ENCODE results near the gene CFD.
"Not testable (repeated sequence)": the region's sequence is repeated elsewhere in the genome, so short reads cannot be mapped to it uniquely, and the experiment has no call there.

Gene CFD

GRCh38 chr19:873561-874041 lies 14.1 kb downstream of the CFD start:
- DNase-seq, result no peak

DNA sequence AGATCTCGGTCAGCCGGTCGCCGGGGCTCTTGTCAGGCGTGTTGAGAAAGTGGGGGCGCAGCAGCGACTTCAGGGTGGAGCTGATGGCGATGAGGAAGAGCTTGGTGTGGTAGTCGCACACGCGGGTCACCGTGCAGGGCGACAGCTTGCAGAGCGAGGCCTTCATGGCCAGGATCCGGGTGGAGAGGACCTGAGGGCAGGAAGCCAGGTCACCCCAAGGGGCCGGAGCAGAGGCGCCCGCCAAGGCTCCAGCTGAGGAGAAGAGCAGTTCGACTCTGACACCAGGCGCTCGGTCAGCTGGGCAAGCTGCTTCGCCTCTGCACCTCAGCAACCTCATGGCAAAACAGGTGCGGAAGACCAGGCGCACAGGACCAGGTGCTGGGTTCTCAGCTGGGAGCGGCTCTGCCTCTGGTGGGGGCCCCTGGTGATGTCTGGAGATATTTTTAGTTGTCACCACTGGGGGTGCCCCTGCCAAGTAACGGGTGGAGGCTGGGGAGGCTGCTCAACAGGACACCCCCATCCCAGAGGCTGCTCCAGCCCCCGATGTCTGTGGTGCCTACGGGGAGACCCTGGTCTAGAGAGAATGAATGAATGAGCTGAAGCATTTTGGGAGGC lies 15.9 kb downstream of the CFD start:
- no peak for DNase-seq

- DNase-seq, result no peak
These were observed 16.6 kb downstream of the CFD start for GRCh38 chr19:876089-876488.

DNA sequence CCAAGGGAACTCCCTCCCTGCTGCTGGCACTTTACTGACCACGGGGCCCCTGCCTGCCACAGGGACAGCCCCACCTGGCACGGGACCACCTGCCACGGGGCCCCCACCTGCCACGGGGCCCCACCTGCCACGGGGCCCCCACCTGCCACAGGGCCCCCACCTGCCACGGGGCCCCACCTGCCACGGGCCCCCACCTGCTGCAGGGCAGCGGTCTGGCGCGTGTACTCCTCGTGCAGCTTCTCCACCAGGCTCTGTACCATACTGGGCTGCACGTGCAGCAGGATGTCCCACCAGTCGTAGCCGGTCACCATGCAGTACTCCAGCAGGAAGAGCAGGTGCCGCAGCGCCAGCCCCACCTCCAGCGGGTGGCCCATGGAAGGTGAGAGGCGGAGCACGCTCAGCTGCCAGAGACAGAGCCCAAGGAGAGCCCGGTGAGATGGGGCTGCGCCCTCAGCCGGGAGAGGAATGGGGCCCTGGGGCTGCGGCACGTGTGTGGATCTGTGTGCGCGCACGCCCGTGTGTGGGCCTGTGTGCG lies 17.4 kb downstream of the CFD start:
- no peak for DNase-seq

DNA sequence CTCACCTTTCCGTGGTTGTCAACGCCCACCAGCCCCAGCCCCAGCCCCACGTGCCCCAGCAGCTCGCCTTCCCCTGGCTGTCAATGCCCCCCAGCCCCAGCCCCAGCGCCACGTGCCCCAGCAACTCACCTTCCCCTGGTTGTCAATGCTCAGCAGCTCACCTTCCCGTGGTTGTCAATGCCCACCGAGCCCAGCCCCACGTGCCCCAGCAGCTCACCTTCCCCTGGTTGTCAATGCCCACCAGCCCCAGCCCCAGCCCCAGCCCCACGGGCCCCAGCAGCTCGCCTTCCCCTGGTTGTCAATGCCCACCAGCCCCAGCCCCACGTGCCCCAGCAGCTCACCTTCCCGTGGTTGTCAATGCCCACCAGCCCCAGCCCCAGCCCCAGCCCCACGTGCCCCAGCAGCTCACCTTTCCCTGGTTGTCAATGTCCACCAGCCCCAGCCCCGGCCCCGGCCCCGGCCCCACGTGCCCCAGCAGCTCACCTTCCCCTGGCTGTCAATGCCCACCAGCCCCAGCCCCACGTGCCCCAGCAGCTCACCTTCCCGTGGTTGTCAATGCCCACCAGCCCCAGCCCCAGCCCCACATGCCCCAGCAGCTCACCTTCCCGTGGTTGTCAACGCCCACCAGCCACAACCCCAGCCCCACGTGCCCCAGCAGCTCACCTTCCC lies 18.7 kb downstream of the CFD start:
- not testable (repeated sequence) for DNase-seq

GRCh38 chr19:878751-879561 lies 19.5 kb downstream of the CFD start:
- not testable (repeated sequence) for DNase-seq

GRCh38 chr19:879711-880438 lies 20.4 kb downstream of the CFD start:
- no peak for DNase-seq

- no peak for DNase-seq
These were observed 22.1 kb downstream of the CFD start for GRCh38 chr19:881385-882071.

GRCh38 chr19:882871-883497 lies 23.5 kb downstream of the CFD start:
- DNase-seq, result no peak

GRCh38 chr19:883661-884211 lies 24.3 kb downstream of the CFD start:
- no peak for DNase-seq

GRCh38 chr19:884420-885211 lies 25.2 kb downstream of the CFD start:
- DNase-seq, result no peak

DNA sequence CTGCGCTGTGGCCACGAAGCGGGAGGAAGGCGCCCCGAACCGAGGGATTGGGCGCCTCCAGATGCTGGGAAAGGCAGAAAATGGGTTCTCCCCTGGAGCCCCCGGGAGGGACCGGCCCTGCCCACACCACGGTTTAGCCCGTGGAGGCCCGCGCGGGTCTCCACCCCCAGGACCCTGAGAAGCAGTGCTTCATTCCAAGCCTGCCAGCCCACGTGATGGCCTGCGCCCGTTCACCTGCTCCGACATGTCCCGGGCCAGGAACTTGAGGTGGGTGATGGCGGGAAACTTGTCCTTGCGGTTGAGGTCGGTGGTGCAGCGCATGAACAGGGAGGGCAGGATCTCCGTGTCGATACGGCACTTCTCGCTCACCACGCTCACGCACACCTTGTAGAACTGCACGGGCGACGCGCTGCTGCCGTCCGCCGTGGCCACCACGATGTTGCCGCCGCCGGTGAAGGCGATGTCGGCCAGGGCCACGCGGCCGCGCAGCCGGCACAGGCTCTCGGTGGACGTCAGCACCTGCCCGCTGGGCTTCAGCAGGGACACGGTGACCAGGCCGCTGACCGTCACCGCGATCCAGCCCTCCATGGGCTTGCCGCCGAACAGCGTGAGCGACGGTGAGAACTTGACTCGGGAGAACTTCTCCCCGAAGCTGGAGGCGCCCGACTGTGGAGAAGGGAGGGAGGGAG lies 26.2 kb downstream of the CFD start:
- DNase-seq, result no peak

DNA sequence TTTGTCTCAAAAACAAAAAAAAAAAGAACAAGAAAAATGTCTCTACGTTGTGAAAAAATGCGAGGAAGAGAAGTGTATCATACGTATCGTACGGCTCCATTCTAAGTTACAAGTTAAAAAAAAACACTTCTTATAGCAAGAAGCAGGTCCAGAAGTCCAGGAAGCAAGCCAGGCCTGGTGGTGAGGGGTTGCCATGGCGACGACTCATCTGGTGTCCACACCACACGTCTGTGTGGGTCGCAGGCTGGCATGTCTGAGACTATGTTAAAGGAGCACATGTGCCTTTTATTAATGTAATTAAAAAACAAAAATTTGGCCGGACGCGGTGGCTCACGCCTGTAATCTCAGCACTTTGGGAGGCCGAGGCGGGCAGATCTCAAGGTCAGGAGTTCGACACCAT lies 27.6 kb downstream of the CFD start:
- DNase-seq, result peak in 1 of 2 experiments; percentile 33

GRCh38 chr19:887599-887998 lies 28.1 kb downstream of the CFD start:
- no peak for DNase-seq

DNA sequence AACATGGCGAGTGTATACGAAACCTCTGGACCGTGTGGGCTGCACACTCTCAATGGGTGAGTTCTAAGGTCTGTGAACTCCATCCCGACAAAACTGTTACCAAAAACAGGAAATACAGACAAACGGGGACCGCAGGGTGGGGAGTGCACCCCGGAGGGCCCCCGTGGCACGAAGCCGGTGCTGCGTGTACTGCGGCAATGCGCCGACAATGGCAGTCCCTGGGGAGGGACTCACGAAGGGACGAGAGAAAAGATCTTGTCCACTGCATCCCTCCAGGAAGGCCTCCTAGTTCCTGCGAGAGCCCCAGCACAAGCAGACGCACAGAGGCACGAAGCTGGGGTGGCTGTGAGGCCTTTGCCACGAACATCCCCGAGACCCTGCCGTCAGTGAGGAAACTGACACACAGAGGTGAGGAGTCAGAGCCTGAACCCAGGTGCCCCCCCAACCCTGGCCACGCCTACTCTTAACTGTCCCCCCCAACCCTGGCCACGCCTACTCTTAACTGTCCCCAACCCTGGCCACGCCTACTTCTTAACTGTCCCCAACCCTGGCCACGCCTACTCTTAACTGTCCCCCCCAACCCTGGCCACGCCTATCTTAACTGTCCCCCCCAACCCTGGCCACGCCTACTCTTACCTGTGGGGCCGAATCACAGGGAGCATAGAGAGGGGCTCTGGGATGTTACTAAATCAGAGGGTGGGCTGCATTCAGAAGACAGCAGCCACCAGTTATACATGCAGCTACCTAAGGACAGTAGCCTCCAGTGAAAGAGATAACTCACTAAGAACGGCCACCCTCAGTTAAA lies 29.3 kb downstream of the CFD start:
- DNase-seq, result no peak

GRCh38 chr19:889662-890295 lies 30.3 kb downstream of the CFD start:
- no peak for DNase-seq

DNA sequence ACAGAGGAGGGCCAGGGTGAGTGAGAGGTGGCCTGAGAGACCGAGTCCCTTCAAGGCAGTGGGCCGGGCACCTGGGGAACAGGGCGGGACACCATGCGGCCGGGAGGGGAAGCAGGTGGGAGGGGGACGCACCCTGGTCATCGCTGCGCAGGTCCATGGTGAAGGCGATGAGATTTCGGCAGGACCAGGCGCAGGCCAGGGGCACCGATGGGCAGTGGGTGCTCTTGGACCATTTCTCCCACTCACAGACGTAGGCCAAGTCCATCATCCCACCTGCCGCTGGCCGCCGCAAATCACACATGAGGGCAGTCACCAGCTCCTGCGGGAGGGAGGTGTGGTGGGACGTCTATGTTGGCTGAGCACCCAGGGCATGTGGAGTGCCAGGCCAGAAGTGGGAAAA lies 31.4 kb downstream of the CFD start:
- DNase-seq, result no peak

- not testable (repeated sequence) for DNase-seq
These were observed 32.1 kb downstream of the CFD start for GRCh38 chr19:891421-892200.

Data from SHP77 (cell line).